Neural cell (in vitro differentiated cells): ENCODE measurements around the gene CRK.

ENCODE experiments used
- EP300 ChIP-seq: fragments of 450-650 bp; conservative IDR thresholded peaks from 2 replicates; pipeline ENCODE4 v1.6.1; 2014; ENCODE audit warnings: antibody characterized with exemption, mild to moderate bottlenecking, moderate library complexity; ENCODE audit not compliant: poor library complexity, severe bottlenecking
- RAD21 ChIP-seq: fragments of 450-650 bp; conservative IDR thresholded peaks from 2 replicates; pipeline ENCODE4 v1.6.1; 2014; ENCODE audit warnings: antibody characterized with exemption, mild to moderate bottlenecking, moderate library complexity
- TAF1 ChIP-seq: IDR thresholded peaks from 2 replicates; pipeline ENCODE4 v1.6.1; 2012; ENCODE audit warnings: low read depth

DNA sequence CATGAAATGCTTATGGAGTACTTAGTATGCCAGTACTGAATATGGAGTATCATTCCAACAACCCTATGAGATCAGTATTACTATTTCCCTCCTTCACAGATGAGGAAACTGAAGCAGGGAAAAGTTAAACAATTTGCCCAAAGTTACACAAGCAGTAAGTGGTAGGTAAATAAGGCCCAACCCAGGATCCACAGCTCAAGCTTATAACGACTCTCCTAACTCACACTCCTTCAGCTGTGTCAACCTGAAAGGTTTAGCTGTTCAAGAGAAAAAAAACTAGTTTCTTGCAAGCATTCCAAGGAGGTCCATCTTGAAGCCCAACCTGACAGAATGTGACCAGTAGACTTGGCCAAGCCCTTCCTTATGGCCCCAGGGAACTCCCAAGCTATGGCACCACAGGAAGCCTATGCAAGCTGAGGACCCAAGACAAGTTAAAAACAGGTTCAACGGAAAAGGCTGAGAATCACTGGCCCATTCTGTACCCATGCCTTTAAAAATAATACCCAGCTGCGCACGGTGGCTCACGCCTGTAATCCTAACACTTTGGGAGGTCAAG lies 6.5 kb downstream of the CRK start:
- TF ChIP-seq EP300 (no peak), RAD21 (no peak), TAF1 (no peak)
